Stimulated activated CD4-positive, alpha-beta T cell treated with anti-CD3 and anti-CD28 coated beads, TNF-alpha, amount 100 ng/mL, for 1 hour (primary cell): ENCODE data around the gene ANGPT4.
"Not testable (repeated sequence)": the region's sequence is repeated elsewhere in the genome, so short reads cannot be mapped to it uniquely, and the experiment has no call there.

Source experiments
- DNase-seq, 3 donors: peaks; one replicate each; pipeline ENCODE4 v3.0.0-alpha.2; 2020; ENCODE audit warnings: low read depth in 3 of 3, low spot score in 1 of 3

The ANGPT4 gene

DNA sequence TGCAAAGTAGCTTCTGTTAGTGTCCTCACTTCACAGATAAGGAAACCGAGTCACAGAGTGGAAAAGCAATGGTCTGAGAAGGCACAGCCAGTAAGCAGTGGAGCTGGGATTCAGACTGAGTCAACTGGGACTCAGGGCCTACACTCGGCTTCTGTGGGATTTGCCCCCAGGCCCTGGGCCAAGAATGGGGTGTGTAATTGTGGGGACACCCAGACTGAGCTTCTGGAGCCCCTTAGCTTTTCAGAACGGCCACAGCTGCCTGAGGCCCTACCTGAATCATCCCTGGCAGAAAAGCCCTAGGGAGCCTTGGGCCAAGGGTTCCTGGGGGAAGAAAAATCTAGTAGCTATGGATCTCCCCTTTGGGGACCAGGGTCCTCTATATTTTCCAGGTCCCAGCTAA lies 6.5 kb downstream of the ANGPT4 start:
- no peak for DNase-seq

DNA sequence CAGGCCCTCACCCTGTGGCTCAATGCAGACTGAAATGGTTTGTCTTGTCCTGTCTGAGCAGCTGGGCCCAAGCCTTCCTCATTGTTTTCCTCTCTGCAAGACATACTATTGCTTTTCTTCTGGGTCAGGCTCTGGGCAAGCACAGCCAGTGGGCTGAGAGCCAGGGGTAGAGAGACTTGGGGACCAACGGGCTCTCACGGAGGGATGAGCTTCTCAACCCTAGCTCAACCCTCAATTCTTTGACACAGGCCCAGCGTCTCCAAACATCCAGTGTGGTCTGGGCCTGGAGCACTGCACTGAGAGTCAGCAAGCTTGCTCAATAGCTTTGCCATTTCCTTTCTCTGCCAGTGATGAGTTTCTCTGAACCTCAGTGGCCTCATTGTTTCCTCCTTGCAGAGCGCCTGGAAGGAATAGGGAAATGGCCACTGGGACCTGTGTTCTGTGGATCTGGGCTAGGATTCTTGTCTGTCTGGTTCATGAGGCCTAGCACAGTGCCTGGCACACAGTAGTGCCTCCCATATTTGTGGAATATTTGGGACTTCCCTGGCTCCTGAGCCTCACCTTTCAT lies 9.3 kb downstream of the ANGPT4 start:
- DNase-seq: no peak

DNA sequence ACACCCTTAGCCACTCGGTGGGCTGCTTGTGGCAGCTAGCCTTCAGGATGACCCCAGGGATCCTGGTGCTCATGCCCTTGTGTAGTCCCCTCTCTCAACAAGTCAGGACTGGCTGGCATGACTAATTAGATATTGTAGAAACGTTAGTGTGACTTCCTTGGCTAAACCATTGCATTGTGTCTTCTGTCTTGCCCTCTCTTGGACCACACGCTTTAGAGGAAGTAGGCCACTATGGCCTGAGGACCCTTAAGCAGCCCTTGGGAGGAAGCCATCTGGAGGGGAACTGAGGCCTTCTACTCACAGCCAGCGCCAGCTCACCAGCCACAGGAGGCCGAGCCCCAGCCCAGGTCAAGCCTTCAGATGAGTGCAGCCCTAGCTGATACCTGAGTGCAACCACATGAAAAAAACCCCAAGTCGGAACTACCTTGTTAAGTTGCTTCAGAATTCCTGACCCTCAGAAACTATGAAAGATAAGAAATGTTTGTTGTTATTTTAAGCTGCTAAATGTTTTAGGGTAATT lies 10.1 kb downstream of the ANGPT4 start:
- no peak for DNase-seq

DNA sequence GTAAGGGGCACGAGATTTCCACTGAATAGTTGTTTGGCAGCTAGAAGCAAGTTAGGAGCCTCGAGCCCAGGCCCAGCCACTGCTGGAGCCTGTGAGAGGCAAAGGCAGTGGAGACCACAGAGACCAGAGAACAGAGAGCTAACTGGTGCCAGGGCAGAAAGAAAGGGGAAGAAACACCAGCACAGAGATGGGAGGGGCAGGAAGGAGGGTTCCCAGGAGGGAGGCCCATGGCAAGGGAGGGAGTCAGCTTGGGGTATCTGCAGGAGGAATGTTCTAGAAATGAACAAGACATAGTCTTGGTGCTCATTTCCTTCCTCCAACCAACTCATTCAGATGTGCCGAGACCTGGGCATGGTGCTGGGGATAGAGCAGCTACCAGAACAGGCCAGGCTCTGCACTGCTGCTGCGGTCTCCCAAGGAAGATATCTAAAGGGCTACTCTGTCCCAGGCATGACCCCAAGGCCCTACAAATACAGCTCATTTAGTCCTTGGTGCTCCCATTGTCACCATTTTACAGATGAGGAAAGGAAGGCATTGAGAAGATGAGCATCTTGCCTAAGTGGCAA lies 10.7 kb downstream of the ANGPT4 start:
- no peak for DNase-seq

DNA sequence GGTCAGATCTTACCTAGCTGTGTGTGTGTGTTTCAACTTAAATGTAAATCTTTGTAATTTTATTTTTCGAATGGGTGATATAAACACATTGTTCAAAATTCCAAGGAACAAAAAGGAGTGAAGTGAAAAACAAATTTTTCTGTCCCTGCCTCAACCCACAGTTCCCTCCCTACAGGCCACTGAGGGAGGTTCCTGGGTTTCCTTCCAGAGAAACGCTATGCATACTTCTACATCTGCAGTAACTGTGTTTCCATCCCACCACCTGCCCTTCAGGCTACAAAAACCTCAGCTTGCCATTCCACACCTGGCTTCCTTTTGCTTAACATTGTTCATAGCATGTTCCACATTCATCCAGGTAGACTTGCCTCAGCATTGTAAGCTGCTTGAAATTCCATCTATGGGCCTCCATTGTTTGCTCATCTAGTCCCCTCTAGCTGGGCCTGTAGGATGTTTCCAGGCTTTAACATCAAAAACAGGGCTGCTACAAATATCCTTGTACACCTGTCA lies 12.0 kb downstream of the ANGPT4 start:
- no peak for DNase-seq

DNA sequence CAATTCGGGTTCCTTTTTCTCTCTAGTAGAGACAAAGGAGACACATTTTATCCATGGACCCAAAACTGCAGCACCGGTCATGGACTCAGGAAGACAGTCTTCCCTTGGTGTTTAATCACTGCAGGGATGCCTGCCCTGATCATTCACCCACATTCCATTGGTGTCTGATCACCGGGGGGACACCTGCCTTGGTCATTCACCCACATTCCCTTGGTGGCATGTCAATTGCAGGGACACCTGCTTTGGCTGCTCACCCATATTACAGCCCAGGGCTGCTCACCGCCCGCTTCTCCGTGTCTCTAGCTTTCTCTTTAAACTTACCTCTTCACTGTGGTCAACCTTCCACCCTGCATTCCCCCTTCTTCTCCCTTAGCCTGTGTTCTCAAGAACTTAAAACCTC lies 18.7 kb downstream of the ANGPT4 start:
- not testable (repeated sequence) for DNase-seq

DNA sequence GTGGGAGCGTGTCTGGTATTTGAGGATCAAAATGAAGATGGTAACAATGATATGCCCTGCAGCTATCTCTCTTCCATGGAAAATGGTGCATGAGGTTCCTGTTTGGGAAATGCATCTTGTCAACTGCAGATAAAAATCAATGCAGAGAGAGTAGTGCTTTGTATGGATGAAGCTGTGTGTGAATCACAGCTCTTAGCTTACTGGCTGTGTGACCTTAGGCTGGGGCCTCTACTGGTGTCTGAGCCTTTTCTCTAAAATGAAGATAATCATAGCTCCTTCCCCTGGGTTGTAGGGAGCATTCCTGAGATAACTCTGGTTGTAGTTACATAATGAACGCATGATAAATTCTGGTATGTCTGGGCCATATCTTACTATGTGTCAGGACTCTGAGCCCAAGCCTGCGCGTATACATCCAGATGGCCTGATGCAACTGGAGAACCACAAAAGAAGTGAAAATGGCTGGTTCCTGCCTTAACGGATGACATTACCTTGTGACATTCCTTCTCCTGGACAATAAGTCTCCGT lies 19.6 kb downstream of the ANGPT4 start:
- no peak for DNase-seq

DNA sequence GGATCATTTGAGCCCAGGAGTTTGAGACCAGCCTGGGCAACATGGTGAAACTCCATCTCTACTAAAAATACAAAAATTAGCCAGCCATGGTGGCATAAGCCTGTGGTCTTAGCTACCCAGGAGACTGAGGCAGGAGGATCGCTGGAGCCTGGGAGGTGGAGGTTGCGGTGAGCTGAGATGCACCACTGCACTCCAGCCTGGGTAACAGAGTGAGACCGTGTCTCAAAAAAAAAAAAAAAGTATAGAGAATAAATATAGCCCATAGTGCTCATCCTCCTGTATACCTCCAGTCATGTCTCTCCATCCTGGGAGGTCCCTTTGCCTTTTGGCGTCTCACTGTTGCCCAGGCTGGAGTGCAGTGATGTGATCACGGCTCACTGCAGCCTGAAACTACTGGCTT lies 23.8 kb downstream of the ANGPT4 start:
- DNase-seq: not testable (repeated sequence)

DNA sequence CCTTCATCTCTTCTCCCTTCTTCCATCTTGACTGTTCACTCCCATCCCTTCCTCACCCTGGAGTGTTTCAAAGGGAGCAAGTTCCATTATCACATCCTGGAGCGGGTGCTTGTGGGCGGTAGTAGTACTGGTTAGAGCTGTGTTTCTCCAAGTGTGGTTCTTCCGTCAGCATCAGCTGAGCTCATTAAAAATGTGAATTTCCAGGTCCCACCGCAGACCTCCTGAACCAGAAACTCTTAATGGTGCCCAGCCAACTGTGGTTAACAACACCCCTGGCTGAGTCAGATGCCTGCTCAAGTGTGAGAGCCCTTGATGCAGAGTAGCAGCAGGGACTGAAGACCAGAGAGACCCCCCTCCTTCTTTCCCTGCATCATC lies 24.4 kb downstream of the ANGPT4 start:
- DNase-seq: no peak

DNA sequence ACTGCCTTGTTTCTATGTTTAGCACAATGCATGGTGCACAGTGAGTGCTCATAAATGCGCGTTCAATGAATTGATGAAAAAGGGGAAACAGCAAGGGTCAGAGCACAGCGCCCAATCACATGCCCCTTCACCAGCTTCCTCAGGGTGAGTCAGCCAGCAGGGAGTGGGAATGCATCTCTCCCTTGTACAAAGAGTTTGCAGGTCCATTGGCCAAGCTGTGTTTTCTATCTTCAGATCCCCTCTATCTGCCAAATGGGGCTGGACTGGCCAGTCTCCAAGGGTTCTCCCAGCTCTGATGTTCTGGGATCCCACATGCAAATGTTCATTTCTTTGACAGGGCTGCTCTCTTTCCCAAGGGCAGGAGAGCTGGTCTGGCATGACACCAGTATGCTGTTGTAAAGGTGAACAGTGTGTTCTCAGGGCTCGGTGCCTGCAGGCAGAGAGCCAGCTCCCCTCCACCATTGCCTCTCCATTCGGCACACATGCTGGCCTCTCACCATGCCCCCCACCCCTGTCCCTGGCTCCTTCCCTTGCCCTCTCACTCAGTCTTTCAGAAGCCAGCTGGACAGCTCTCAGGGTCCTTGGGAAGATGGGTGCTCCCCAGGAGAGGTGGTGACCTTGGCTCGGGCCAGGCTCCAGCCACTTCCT lies 25.0 kb downstream of the ANGPT4 start:
- no peak for DNase-seq

DNA sequence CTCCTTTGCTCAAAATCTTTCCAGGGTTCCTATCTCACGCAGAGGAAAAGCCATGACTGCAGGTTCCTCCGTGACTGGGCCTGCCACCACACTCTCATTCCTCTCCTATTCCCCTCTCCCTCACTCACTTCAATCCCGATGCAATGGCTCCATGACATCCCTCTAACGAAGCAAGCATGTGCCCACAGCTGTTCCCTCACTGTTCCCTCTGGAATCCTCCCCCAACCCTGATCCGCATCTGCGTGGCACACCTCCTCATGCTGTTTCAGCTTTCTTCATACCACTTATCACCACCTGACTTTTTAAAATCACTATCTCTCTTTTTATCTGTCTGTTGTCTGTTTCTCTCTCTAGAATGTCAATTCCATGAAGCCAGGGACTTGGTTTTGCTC lies 25.5 kb downstream of the ANGPT4 start:
- no peak for DNase-seq

DNA sequence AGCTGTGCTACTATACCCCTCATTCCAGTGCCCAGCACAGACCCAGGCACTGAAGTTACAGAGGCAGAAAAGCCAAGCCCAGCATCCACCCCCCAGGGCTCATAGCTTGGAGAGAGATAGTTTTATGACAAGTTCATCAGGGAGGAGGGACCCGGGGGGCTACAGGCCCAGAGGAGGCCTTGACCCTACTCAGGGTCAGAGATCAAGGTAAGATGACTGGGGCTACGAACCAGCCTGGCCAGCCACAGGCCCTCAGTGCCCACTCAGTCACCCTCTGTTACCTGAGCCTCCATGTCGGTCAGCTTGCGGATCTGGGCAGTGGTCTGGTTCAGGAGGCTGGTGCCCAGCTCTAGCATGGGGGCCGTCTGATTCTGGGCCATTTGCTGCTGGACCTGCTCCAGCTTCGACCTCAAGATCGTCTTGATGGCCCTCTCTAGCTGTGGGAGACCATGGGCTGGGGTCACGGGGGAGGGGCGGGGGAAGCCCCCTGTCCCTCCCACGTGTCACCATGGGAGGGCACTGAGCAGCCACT lies 26.1 kb downstream of the ANGPT4 start:
- no peak for DNase-seq

DNA sequence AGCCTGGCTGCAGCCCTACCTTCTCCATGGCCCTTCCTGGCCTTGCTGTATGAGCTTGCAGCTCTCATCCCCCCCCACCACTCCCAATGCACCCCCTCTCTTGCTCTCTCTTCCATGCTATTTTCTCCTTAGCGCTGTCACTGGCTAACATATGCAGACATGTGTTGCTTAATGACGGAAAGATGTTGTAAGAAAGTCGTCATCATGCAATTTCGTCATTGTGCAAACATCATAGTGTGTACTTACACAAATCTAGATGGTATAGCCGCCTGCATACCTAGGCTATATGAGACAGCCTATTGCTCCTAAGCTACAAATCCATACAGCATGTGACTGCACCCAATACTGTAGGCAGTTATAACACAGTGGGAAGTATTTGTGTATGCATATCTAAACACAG lies 27.0 kb downstream of the ANGPT4 start:
- DNase-seq: no peak

DNA sequence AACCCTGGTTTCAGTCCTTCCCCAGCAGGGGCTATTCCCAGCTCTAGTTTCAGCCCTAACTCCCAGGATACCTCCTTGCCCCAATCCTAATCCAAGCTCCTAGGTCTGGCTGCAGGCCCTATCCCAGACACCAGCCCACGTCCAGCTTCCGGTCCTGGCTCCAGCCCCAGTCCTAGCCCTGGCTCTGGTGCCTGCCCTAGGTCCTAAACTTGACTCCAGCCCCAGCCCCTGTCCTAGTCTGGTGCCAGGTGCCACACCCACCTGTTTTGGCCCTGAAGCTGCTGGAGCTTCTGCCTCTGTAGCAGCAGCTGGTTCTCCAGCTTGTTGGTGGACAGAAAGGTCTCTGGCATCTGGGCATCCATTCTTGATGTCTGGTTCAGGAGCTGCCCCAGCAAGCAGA lies 28.1 kb downstream of the ANGPT4 start:
- DNase-seq: no peak

DNA sequence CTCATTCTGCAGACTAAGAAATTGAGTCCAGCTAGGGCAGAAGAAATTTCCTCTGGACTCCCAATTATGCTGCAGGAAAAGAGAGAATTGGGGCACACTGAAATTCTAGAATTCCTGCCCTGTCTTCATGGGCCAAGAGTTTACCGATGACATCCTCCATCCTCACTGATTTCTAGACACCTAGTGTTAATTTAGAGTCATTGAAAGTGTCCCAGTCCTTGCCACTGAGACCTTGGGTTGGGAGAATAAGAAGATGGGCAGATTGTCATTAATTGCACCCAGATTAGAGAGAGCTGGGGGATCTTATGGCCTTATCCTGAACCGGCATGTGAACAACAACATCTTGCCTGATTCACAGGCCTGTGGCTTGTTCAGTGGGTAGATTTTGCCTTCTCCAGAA lies 29.0 kb downstream of the ANGPT4 start:
- no peak for DNase-seq

DNA sequence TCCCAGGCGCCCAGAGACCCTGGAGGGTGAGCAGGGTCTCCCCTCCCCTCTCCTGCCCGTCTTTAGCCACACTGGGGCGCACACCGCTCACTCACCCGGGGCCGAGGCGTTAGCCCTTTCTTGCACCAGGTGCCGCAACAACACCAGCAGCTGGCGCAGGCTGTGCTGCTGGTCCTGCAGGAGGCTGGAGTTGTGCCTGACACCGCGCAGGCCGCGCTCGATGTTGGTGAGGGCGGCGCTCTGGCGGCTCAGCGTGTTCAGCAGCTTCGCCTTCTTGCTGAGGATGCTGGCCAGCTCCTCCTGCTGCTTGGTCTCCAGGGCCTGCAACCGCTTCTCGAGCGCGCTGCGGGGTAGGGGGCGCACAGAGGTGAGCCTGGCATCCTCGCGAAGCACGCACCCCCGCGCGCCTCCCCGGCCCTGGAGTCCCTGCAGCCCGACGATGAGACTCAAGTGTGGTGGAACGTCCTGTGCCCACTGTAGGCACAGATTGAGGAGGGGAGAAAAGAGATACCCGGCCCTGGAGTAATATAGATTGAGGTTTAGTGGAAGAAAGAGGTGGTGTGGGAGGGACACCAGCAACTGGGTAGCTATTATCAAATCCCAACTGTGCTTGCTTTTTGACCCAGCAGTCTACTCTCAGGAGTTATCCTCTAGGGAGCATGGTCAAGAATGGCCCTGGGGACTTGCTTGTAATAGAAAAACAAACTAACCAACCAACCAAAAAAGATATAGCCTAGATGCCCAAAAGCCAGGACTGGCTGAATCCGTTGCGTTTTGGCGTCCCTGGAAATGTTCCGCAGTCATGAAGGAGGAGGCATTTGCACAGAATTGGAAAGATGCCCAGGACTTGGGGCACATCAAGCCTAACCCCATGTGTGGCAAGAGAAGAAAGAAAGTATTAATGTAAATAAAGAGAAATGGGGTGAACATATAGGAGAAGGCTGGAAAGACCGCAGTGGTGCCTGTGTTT lies 30.9 kb downstream of the ANGPT4 start:
- no peak for DNase-seq

DNA sequence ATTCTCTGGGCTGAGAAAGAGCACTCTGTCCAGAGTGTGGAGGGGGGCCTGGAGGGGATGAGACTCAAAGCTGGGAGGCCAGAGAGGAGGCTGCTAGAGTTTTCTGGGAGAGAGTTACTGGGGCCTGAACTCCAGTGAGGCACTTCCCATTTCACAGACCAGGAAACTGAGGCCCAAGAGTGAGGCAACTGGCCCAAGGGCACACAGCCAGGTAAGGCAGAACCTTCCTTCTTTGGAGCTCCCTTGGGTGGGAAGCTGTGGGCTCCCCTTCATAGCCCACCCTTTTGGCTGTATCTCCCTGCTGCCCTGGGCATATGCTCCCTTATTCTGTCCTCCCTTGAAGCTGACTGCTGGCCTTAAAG lies 34.4 kb downstream of the ANGPT4 start:
- DNase-seq: no peak

DNA sequence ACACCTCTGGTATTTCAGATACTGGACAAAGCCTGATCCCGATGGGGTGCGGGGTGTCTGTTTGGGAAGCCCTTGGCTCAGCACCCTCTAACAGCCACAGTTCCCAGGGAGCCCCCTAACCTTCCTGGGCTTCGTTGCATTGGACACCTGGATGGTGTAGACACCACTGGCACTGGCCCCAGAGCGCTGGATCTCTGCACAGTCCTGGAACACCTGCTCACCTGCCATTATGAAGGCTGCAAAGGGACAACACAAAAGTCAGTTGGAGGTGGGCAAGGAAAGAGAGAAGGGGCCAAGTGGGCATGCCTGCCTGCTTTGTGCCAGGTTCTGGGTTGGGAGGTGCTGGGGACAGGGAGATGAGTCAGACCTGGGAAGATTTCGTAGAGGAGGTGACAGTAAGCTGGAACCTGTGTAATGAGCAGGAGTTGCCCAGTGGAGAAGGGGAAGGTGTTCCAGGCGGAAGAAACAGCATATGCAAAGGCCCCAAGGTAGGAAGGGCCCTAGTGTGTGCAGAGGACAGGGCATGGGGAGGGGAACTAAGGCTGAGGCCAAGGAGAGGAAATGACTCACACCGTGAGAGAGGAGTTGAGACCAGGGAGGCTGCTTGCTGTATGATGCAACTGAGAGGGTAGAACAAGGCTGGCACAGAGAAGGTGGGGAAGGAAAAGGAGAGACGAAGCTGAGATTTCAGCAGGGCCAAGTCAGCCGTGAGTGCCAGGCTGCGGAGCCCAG lies 34.9 kb downstream of the ANGPT4 start:
- no peak for DNase-seq

DNA sequence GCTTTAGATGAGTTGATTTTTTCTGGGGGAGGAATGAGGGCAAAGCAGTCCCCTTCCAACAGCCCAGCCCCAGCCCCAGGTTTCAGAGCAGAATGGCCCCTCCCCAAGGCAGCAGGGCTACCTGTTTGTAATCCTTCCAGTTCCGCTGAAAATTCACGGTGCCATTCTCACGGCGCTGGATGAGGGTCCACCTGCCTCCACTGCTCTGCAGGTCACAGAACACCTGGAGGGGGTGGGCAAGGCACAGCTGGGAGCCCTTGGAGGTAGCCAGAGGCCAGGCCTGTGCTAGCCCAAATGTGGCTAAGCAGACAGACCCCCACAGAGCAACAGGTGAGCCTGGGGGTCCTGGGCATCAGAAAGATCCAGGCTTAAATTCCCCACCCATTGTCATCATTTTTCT lies 36.5 kb downstream of the ANGPT4 start:
- no peak for DNase-seq

DNA sequence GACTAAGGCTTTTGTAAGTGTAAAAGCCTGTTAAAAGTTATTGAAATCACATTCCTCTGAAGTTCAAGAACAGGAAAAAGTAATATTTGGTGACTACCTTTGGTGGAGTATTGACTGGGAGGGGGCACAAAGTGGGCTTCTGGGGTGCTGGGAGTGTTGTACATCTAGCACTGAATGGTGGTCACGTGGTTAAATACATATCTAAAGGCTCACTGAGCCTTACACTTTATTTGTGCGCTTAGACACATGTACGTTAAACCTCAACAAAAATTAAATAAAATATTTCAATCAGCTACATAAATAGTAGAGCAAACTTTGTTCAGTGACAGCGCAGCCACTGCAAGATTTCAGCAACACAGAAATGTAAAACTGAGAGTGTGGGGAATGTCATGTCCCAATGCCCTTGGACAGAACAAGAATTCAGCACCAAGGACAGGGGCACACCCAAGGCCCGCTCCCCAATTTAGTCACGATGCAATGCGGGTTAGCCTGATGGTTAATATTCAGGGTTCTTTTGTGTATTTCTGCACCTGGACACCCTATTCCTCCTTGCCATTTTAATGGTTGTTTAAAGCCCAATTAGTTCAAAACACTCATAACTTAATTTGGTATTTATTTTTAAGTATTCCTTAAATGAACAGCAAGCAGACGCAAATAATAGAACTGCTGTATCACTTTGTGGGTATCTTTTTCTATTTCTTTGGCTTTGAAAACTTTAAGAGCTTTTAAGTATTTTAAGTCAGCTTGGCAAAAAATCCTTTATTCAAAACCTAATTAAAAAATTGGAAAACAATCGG lies 37.4 kb downstream of the ANGPT4 start:
- DNase-seq: no peak
